NCI-H1092 treated with DMSO at 0.1 percent for 48 hours (cell line): ENCODE measurements around the gene CCZ1.
"Not testable (repeated sequence)": the region's sequence is repeated elsewhere in the genome, so short reads cannot be mapped to it uniquely, and the experiment has no call there.

Source experiments
- DNase-seq: peaks from one replicate; lab custom pipeline; 2025; lab: John Stamatoyannopoulos, UW

CCZ1 gene

DNA sequence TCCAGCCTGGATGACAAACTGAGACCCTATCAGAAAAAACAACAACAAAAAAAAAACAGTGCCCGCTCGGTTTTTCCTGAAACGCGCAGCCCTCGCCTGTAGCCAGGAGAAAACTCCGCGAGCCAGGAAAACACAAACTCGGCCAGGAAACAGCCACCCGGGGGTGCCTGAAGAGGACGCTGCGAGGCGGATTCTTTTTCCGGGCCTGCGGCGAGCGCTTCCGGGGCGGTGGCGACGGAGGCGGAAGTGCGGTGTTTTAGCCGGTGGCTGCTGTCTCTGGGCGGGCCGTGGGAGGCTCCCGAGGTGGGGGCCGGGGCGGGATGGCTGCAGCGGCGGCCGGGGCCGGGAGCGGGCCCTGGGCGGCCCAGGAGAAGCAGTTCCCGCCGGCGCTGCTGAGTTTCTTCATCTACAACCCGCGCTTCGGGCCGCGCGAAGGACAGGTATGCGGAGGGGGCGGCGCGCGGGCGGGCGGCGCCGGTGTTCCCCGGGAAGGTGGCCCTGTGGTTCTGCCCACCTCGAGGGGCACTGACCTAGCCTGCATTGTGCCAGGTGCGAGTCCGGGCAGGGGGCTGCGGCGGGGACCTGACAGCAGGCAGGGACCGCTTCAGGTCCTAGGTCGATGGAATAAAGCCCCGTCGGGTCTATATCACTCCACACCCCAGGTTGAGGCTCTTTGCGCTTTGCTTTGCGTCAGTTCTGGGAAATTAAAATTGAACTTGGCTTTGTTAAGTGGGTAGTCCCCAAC, at the start of gene CCZ1:
Gene CCZ1, plus strand, starts transcription at position 254 of the 745 bp plus-strand sequence. Its CDS starts 67 bp downstream, at position 321.
- peak; percentile 59 for DNase-seq

DNA sequence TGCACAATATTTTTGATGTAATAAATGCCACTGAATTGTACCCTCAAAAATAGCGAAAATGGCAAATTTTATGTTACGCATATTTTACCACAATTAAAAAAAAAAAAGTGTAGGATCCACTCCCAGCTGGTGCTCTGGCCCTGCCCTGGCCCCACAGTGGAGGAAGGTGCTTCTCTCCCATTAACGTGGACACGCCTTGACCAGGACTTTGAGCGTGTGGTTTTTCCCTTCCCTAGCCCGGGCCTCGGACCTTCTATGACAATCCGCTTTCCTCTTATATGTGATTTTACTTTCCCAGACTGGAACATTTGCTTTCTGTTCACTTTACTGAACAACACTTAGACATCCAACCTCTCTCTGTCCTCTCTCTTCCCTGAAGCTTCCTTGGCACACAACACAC, 47.6 kb upstream of the CCZ1 start:
- DNase-seq = no peak

- no peak for DNase-seq
Observed at GRCh38 chr7:5854738-5855137, 43.8 kb upstream of the CCZ1 start.

- not testable (repeated sequence) for DNase-seq
Observed at GRCh38 chr7:5857041-5857575, 41.4 kb upstream of the CCZ1 start.

GRCh38 chr7:5858494-5858893, 40.0 kb upstream of the CCZ1 start:
- not testable (repeated sequence) for DNase-seq

DNA sequence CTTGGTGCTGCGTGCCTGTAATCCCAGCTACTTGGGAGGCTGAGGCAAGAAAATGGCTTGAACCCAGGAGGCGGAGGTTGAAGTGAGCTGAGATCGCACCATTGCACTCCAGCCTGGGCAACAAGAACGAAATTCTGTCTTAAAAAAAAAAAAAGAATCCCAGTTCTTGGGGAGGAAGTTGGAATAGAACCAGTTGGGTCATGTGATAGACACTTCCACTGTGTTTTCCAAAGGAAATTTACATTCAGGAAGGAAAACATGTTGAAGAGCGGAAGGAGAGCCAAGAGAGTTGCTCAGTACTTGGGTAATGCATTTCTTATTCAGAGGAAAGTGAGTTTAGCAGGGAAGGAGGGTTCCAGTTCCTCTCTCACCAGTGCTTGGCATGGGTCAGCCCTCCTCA, 37.3 kb upstream of the CCZ1 start:
- not testable (repeated sequence) for DNase-seq

- not testable (repeated sequence) for DNase-seq
Observed at GRCh38 chr7:5862753-5863366, 35.7 kb upstream of the CCZ1 start.

- DNase-seq = not testable (repeated sequence)
Observed at GRCh38 chr7:5865279-5865931, 33.1 kb upstream of the CCZ1 start.

DNA sequence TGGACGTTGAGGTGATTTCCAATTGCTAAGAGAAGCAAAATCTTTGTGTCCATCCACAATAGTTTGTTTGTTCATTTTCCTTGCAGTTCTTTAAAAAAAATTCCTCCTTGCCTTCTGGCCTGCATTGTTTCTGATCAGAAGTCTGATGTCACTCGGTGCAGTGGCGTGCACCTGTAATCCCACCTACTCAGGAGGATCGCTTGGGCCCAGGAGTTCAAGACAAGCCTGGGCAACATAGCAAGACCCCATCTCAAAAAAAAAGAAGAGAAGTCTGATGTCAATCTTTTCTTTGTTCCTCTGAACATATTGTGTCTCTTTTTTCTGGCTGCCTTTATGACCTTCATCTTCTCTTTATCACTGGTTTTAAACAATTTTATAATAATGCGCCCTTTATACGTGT, 31.5 kb upstream of the CCZ1 start:
- no peak for DNase-seq

DNA sequence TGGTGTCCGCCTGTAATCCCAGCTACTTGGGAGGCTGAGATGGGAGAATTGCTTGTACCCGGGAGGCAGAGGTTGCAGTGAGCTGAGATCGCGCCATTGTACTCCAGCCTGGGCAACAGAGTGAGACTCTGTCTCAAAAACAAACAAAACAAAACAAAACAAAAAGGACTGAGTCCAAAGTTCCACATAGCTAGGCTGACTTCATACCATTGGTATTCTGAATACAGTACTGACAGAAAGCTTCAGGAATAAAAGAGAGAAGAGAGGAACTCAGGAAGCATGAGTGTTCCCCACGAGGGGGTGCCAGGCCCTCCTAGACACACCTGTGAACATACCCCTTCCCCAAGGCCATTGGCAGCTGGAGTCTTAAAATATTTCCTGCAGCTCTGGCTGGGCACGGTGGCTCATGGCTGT, 29.6 kb upstream of the CCZ1 start:
- not testable (repeated sequence) for DNase-seq

DNA sequence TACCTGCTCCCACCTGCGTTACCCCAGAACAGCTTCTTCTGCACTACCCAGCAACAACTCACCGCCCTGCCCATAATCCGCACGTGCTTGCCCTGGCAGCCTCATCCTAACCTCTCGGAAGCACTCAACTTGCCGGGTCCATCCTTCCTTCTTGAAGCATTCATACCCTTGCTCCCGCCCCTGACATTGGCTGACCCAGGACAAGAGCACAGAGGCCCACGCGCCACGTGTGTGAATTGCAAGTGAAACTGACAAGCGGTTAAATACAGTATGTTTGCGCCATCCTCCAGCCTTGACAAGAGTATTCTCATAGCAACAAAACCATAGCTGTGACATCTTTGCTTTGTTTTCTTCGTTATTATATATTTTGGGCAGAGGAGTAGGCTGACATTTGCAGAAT, 28.8 kb upstream of the CCZ1 start:
- DNase-seq = no peak

DNA sequence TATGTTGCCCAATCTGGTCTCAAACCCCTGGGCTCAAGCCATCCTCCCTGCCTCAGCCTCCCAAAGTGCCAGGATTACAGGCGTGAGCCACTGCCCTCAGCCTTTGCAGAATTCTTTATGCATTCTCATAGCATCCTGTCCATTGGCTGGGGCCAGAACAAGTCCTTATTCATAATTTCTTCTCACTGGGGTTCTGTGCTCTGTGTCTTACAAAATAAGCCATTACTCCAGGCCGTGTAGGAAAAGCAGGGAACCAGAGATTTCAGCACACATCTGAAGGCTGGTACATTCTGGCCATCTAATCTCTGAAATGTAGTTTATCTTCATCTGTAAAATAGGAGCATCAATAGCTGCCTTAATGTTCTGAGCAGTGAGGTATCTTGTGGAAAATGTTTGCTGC, 28.2 kb upstream of the CCZ1 start:
- DNase-seq = no peak

DNA sequence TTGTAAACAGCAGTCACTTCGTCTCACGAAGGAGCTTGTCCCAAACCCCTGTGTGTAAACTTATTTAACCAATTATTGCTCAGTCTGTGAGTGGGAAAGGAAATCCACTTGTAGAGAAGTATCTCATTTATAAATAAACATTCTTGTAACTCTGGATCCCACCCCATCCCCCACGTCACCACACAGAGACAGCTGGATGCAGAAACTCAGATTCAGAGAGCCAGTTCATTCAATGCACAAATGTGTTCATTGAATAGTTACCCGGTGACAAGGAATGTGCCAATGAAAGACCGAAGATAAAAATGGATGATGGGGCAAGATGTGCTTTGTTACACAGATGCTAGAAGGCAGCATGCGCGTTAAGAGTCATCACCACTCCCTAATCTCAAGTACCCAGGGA, 26.2 kb upstream of the CCZ1 start:
- DNase-seq = no peak

DNA sequence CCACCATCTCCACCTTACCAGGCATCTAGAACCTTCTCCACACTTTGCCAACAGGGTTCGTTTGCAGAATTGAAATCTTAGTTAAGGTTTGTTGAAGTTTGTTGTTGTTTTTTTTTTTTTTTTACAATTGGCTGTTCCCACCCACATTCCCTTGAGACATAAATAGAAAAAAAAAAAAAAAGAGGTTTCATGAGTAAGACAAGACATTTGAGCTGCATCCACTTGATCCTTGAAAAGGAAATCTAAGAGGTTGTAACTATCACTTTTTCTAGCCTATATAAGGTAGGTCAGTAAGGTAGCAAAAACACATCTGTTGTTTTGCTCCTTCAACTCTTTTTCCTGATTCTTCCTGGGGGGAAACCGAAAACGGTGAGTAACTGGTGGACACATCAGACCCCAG, 18.9 kb upstream of the CCZ1 start:
- not testable (repeated sequence) for DNase-seq

DNA sequence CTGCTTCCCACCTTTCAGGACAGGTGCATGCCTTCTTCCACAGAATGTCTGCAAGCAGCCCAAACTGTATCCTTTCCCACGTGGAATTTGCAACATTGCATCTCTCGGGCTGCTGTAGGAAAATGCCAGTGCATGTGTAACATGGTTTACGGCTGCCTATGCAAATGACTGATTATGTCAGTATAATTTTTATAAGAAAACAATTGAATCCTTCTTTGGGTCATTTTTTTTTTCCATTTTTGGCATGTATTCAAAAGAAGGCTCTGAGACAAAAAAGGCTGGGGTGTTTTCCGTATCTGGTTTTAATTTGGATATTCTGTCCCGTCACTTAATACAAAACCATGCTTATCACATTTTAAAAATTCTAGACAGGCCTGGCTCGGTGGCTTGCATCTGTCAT, 18.4 kb upstream of the CCZ1 start:
- not testable (repeated sequence) for DNase-seq

- not testable (repeated sequence) for DNase-seq
Observed at GRCh38 chr7:5884431-5884830, 14.1 kb upstream of the CCZ1 start.

DNA sequence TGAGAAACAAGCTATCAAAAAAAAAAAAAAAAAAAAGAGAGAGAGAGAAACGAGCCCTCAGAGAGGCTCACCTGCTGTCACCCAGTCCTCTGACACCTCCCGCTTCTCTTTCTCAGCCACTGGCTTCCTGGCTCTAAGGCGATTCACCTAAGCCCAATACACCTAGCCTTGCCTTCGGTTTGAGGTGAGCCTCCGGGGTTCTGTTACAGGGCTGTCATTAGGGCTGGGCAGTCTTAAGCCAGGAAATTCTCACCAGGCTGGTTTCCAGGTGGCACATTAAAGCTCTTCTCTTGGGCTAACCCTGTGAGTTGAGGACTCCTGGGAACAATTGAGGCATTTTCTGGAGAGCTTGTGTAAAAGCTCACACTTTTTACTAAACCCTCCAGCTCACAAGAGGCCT, 10.5 kb upstream of the CCZ1 start:
- peak; percentile 44 for DNase-seq

- DNase-seq = not testable (repeated sequence)
Observed at GRCh38 chr7:5890244-5890643, 8.3 kb upstream of the CCZ1 start.

- no peak for DNase-seq
Observed at GRCh38 chr7:5892498-5892897, 6.0 kb upstream of the CCZ1 start.

DNA sequence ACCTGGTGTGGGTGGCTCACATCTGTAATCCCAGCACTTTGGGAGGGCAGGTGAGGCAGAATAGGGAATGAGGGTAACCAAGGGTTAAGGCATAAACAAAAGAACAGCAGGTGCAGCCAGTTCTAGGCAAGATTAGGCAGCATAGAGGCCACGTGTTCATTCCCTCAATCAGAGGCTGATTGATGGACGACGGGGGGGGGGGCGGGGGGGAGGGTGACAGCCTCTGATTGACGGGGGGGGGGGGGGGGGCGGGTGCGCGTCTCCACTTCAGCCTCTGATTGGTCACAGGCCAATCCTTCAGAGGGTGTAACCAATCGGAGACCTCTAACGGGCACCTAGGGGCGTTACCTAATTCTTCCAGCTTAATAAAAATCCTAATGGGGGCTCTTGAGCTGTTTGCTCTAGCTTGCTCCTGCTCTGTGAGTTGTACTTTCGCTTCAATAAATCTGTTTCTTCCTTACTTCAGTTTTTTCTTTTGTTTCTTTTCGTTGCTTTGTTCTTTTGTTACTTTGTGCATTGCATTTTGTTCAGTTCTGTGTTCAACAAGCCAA, 1.1 kb upstream of the CCZ1 start:
- DNase-seq = not testable (repeated sequence)

DNA sequence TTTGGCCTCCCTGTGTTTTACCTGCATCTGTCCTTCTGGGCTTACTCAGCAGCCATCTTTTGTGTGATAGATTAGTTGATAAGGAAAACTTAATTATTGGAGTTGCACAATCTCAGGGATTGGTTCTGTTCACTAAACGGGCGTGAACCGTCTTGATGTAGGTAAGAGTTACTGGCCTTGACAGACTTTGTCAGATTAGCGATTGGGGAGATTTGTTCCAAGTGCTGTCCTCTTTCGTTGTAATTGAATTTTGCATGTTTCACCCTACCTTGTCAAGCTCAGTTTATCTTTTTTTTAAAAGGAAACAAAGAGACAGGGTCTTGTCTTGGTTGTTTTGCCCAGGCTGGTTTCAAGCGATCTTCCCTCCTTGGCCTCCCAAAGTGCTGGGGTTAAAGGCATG, 4.5 kb downstream of the CCZ1 start:
- not testable (repeated sequence) for DNase-seq

DNA sequence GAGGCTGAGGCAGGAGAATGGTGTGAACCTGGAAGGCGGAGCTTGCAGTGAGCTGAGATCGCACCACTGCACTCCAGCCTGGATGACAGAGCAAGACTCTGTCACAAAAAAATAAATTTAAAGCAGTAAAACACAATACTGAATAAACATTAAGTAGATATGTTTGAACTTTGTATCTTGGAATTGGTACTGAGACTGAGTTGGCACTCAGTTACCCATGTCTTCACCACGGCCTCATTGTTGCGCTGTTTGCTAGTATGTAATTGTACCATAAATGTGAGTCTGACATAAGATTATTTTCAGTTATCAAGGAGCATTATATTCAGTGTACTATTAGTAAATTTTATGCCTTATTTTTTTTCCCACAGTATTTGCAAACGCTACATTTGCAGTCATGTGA, 6.2 kb downstream of the CCZ1 start:
- not testable (repeated sequence) for DNase-seq

DNA sequence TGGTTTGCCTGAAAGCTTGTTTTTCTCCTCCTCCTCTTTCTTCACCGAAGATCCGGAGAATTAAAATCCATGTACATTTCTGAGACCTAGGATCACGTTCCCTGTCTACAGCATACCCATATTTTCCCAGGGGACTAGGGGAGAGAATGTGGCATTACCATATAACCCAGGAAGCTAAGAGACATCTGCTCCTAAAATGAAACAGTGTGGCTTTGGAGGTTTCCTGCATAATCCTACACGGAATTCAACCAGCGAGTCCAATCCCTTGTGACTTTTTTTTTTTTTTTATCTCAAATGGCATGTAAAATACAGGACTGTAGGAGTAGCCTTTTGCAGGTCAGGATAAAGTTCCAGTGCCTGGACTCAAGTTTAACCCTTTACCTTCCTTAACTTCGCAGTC, 10.3 kb downstream of the CCZ1 start:
- not testable (repeated sequence) for DNase-seq
